ENCODE results near the gene CNTNAP2.
"Not testable (repeated sequence)": the region's sequence is repeated elsewhere in the genome, so short reads cannot be mapped to it uniquely, and the experiment has no call there.

The CNTNAP2 gene

GRCh38 chr7:147564786-147565476 lies 1448.3 kb downstream of the CNTNAP2 start:
- no peak for DNase-seq (ENCODE audit: low spot score)

- peak; percentile 72 for DNase-seq (ENCODE audit: low spot score)
These were observed 1450.4 kb downstream of the CNTNAP2 start for GRCh38 chr7:147567043-147567442.

- no peak for DNase-seq (ENCODE audit: low spot score)
These were observed 1452.7 kb downstream of the CNTNAP2 start for GRCh38 chr7:147569116-147569913.

GRCh38 chr7:147570390-147570789 lies 1453.8 kb downstream of the CNTNAP2 start:
- no peak for DNase-seq (ENCODE audit: low spot score)

GRCh38 chr7:147571436-147572185 lies 1455.0 kb downstream of the CNTNAP2 start:
- peak; percentile 29 for DNase-seq (ENCODE audit: low spot score)

- no peak for DNase-seq (ENCODE audit: low spot score)
These were observed 1461.6 kb downstream of the CNTNAP2 start for GRCh38 chr7:147578196-147578595.

GRCh38 chr7:147579148-147579547 lies 1462.5 kb downstream of the CNTNAP2 start:
- DNase-seq (ENCODE audit: low spot score), result no peak

GRCh38 chr7:147584771-147585193 lies 1468.2 kb downstream of the CNTNAP2 start:
- no peak for DNase-seq (ENCODE audit: low spot score)

GRCh38 chr7:147586110-147586509 lies 1469.5 kb downstream of the CNTNAP2 start:
- no peak for DNase-seq (ENCODE audit: low spot score)

GRCh38 chr7:147586526-147586925 lies 1469.9 kb downstream of the CNTNAP2 start:
- DNase-seq (ENCODE audit: low spot score), result no peak

GRCh38 chr7:147593271-147594057 lies 1476.9 kb downstream of the CNTNAP2 start:
- no peak for DNase-seq (ENCODE audit: low spot score)

GRCh38 chr7:147595042-147595441 lies 1478.4 kb downstream of the CNTNAP2 start:
- no peak for DNase-seq (ENCODE audit: low spot score)

- DNase-seq (ENCODE audit: low spot score), result not testable (repeated sequence)
These were observed 1482.1 kb downstream of the CNTNAP2 start for GRCh38 chr7:147598687-147599086.

- DNase-seq (ENCODE audit: low spot score), result no peak
These were observed 1488.7 kb downstream of the CNTNAP2 start for GRCh38 chr7:147605323-147605722.

- no peak for DNase-seq (ENCODE audit: low spot score)
These were observed 1490.7 kb downstream of the CNTNAP2 start for GRCh38 chr7:147607157-147607800.

GRCh38 chr7:147611431-147611830 lies 1494.8 kb downstream of the CNTNAP2 start:
- DNase-seq (ENCODE audit: low spot score), result no peak

GRCh38 chr7:147635288-147635687 lies 1518.7 kb downstream of the CNTNAP2 start:
- no peak for DNase-seq (ENCODE audit: low spot score)

GRCh38 chr7:147636553-147636952 lies 1520.0 kb downstream of the CNTNAP2 start:
- no peak for DNase-seq (ENCODE audit: low spot score)

GRCh38 chr7:147638566-147638965 lies 1522.0 kb downstream of the CNTNAP2 start:
- no peak for DNase-seq (ENCODE audit: low spot score)

GRCh38 chr7:147639037-147639436 lies 1522.4 kb downstream of the CNTNAP2 start:
- peak; percentile 82 for DNase-seq (ENCODE audit: low spot score)

GRCh38 chr7:147639751-147640150 lies 1523.2 kb downstream of the CNTNAP2 start:
- DNase-seq (ENCODE audit: low spot score), result peak; percentile 7
